ENCODE data around the gene SLC19A1.

The SLC19A1 gene

DNA sequence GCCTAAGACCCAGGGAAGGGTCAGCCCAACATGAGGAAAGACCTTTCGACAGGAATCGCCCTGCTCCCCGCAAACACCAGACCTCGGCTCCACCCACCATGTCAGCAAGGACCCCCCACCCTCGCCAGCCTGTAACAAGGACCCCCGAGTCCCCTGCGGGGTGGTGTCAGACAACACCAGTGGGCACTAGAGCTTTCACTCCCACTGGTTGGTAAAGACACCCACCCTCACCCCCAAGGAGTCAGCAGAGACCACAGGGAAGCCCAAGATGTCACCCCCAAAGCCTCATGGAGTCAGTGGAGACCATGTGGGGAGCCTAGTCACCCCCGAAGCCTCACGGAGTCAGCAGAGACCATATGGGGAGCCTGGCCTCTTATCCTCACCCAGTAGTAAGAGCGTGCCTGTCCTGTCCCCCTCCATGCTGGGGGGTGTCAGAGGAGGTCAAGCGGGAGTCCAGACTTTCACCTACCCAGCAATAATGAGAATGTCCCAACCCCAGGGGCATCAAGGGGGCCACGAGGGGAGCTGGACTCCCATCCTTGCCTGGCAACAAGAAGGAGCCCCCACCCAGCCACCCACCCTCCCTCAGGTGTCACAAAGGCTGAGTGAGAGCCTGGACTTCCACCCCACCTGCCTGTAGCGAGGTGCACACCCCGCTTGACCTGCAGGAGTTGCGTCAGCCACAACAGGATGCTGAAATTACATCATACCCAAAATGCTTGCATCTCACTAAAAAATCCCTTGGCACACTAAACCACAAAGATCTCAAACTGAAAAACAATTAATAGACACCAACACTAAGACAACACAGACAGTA is 24.8 kb downstream of the SLC19A1 start:
- no peak for DNase-seq (ENCODE audit: low spot score)

DNA sequence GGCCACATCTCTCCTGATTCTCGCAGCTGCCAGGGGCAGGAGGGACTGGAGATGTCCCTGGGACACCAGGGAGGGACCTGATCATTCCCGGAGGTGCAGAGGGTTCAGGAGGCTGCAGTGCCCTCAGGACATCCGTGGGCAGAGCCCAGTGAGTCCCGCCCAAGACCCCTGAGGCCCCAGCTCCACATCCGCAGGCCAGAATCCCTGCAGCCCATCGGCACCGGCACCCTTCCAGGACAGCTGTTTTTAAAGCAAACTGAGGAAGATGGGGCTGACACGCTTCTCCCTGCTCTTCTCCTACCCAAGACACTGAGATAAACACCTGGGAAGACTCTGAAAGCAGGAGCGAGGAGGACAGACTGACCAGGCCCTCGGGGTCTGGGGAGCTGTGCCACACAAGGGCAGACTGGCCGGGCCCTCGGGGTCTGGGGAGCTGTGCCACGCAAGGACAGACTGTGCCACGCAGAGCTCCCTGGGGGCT is 25.5 kb downstream of the SLC19A1 start:
- DNase-seq (ENCODE audit: low spot score): no peak

DNA sequence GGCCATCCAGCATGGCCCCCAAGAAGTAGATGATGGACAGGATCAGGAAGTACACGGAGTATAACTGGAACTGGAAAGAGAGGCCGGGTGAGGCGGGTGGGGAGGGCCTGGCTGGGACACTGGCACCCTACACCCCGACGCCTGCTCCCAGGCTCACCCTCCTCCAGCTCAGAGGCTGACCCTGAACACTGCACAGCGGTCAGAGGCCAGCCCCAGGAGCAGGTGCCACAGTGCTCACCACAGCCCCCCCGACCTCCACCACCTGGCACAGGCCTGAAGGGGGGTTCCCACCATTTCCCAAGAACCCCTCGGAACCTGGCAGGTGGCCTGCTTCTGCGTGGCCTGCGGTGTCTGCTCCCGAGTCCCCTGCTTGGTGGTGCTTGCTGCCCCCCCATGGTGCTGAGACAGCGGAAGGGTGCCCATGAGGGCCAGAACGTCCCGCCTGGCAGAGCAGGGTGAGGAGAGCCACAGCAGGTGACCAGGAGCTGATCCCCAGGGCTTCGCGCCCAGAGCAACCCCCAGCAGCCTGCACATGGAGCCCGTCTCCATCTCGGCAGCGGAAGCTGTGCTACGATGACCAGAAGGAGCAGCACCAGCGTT is 26.1 kb downstream of the SLC19A1 start:
- DNase-seq (ENCODE audit: low spot score): no peak

DNA sequence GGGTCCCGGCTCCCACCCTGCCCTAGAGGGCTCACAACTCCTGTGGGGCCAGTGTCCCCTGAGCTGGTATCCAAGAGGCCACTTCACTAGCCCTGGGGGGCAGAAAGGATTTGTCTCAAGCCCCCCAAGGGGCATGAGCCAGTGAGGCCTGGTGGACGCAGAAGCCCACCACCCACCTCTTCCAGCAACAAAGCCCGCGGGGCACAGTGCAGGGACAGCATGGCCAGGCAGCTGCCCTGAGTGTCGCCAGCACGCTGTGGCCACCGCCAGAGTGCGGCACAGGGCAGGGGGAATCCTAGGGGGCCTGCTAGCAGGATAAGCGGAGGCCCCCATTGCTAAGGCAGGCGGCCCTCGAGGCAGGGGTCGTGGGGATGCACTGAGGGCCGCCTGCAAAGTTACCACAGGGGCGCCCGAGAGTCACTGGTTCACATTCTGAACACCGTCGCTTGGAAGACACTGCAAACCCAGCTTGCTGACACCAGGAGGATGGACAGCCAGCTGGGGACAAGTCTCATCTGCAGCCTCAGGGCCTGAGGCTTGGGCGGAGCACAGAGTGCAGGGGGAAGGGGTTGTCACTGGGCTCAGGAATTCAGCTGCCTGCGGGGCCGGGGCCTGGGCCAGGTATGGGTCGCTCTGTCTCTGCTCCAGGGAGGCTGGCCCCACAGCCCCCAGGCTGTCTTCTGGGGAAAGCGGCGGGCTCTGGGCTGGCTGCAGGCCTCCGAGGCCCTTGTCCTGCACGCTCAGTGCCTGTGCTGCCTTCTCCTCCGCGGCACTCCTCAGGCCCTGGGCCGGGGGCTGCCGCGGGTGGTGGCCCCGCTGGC is 26.8 kb downstream of the SLC19A1 start:
- no peak for DNase-seq (ENCODE audit: low spot score)

DNA sequence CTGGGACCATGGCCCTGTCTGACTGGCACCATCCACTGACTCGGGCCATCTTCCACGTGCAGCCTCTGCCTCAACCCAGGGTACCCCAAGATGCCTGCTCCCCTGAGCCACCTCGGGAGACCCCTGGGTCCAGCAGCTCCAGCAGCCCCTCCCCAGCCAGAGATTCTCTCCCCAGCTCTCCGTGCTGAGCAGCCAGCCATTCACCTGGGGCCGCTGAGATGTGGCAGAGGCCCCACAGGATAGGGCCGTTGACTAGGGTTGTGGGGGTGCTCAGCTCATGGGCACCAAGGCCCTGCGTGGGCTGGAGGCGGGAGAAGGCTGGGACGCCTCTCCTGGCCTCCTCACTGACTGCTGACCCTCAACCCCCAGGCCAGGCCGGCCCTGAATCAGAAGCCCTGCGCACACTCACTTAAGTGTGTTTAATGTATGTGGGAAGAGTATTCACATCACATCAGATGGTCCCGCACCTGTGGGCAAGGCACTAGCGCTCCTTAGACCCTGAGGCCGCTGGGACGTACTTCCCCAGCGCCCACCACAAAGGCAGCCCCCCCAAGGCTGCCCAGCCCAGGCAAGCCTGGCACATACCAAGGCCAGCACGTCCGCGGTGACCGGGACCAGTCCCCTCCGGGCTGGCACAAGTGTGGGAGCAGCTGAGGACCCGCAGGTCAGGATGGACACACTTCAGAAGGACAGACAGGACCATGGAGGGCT is 27.8 kb downstream of the SLC19A1 start:
- DNase-seq (ENCODE audit: low spot score): no peak

DNA sequence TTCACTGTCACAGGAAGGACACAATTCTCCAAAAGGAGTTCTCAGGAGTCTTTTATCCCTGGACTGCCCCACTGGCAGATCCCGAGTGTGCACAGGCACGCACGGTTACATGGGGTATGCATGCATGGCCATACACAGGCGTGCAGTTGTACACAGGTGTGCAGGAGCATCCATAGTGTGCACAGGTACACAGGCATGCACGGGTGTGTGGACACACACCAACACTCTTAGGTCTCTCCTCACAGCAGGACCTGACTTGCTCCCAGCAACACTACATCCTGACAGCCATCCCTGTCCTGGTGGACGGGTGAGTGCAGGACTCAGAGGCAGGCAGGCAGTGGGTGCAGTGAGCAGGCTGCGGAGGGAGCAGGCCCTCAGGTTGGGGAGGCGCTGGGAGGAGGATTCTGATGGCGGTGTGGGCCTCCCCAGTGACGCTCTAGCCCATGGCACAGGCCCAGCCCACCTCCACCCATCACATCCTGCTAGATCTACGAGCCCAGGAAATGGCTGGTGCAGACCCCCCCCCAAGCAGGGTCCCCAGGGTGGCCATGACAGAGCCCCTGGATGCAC is 28.4 kb downstream of the SLC19A1 start:
- no peak for DNase-seq (ENCODE audit: low spot score)

DNA sequence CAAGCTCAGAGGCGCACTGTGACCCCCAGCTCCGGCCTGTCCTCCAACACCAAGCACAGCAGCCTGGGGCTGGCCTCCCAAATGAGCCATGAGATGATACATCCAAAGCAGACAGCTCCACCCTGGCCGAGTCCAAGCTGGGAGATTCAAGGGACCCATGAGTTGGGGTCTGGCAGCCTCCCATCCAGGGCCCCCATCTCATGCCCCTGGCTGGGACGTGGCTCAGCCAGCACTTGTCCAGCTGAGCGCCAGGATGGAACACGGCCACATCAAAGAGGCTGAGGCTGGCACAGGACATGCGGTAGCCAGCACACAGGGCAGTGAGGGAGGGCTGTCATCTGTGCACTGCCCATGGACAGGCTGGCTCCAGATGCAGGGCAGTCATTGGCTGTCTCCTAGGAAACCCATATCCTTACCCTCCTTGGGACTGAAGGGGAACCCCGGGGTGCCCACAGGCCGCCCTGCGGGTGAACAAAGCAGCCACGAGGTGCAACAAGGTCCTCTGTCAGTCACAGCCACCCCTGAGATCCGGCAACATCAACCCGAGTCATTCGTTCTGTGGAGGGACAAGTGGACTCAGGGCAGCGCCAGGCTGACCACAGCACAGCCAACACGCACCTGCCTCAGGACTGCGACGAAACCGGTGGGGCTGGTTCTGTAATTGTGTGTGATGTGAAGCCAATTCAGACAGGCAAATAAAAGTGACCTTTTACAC is 29.1 kb downstream of the SLC19A1 start:
- no peak for DNase-seq (ENCODE audit: low spot score)

DNA sequence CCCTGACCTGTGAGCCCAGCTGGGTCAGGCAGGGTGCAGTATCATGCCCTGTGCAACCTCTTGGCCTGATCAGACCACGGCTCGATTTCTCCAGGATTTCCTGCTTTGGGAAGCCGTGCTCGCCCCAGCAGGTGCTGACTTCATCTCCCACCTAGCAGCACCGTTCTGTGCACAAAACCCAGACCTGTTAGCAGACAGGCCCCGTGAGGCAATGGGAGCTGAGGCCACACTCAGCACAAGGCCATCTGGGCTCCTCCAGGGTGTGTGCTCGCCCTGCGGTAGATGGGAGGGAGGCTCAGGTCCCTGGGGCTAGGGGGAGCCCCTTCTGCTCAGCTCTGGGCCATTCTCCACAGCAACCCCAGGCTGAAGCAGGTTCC is 29.6 kb downstream of the SLC19A1 start:
- no peak for DNase-seq (ENCODE audit: low spot score)

DNA sequence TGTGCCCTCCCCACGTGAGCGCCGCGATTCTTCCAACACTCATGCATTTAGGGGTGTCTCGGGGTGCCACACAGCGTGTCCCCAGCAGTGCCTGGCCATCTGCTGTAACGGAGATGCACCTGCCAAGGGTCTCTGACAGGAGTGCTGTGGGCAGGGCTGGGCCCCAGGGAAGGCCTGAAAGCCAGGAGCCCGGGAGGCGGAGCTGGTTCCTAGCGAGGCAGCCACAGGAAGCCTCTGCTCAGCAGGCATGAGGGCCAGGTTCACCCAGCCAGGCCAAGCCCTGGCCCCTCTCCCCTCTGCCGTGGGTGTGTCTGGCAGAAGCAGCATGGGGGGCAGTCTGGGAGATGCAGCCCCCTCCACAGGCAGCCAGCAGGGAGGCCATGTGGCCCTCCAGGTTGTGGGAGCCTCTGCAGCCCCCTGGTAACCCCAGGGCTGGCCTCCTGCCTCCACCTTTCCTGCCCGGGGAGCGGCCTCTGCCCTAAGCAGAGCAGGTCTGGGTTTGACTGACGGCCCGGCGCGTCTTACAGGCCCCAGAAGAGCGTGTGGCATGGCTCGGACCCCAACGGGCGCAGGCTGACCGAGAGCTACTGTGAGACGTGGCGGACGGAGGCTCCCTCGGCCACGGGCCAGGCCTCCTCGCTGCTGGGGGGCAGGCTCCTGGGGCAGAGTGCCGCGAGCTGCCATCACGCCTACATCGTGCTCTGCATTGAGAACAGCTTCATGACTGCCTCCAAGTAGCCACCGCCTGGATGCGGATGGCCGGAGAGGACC is 30.4 kb downstream of the SLC19A1 start:
- no peak for DNase-seq (ENCODE audit: low spot score)

DNA sequence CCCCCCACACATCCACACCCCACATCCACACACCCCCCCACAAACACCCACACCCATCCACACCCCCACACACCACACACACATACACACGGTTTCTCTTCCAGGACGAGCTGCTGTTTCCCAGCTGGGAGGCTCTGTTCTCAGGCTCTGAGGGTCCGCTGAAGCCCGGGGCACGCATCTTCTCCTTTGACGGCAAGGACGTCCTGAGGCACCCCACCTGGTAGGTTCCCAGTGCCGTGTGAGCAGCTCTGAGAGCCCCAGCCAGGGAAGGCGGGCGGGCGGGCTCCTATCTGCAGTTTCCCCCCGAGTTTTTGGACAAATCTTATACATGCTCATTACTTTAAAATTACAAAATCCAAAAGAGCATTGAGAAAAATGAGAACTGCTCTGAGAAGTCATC is 31.2 kb downstream of the SLC19A1 start:
- DNase-seq (ENCODE audit: low spot score): no peak

DNA sequence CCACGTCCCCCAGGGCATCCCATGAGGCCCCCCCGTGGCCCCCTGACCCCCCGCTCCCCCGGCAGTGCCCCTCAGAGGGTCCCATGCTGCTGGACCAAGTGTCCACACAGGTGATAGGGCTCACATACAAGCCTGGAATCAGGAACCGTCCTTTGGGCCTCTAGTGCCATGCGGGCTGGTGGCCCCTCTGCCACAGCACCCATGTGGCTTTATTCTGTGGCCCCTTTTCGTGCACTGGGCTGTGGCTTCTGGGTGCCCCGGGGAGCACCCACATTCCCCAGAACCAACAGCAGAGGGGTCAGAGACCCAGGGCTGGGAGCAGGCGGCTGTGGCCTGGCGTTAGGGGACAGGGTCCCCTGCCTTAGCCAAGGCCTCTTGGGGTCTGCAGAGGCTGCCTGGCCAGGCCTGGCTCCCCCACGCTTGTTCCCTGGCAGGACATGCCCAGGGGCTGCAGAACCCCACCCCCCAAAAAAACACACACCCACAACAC is 31.7 kb downstream of the SLC19A1 start:
- no peak for DNase-seq (ENCODE audit: low spot score)

DNA sequence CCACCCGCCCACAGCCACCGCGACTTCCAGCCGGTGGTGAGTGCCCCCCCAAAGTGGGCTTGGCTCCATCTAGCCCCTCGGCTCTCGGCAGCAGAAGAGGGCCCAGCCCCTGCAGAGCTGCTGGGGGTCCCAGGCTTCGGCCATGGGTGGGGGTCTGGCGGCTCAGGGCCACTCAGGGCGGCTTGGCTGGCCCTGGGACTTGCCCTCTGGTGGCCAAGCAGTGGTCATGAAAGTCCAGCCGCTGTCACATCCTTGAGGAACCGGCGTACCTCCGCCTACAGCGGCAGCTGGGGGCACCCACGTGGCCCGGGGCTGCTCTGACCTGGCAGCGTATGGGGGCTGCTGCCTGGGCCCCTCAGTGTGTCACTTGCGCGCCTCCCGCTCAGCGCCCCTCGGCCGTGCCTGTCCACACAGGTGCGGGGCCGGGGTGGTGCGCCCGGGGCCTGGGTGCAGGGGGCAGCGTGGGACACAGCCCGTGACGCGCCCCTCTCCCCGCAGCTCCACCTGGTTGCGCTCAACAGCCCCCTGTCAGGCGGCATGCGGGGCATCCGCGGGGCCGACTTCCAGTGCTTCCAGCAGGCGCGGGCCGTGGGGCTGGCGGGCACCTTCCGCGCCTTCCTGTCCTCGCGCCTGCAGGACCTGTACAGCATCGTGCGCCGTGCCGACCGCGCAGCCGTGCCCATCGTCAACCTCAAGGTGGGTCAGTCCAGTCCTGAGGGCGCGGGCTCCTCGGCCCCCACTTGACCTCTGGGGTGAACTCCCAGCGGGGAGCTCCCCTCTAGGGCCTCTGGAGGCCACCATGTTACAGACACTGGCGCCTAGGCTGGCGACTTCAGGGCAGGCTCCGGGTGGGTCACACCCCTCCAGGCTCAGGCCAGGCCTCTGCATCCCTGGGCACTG is 32.4 kb downstream of the SLC19A1 start:
- DNase-seq (ENCODE audit: low spot score): no peak

DNA sequence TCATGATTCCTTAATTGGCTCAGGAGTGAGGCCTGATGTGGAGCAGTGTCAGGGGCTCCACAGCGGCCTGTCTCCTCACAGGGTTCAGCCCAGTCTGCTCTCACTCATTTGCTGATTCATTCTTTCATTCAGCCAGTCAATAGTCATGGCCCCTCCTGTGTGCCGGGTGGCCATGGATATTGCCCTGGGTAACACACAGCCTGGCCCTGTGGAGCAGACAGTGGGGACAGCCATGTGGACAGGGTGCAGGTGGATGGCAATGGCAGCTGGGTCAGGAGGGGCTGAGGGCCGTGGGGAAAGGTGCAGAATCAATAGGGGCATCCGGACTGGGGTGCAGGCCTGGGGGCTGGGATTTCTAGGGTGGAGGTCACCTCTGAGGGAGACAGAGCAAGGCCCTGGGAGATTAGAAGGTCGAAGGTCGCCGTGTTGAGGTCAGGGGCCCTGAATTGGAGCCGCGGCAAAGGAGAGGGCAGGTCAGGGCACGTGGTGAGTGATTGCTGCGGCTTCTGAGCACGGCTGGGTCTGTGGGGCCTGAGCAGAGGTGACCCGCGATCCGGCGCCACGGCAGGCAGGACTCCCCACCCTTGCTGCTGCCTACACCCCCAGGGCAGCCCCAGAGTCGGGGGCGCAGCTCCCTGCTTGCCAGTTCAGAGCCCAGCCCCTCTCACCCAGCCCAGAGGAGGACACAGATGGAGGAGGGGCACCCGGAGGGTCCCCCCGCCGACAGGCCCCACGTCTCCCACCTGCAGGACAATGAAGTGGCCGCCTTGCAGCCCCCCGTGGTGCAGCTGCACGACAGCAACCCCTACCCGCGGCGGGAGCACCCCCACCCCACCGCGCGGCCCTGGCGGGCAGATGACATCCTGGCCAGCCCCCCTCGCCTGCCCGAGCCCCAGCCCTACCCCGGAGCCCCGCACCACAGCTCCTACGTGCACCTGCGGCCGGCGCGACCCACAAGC is 33.4 kb downstream of the SLC19A1 start:
- DNase-seq (ENCODE audit: low spot score): peak; percentile 62

DNA sequence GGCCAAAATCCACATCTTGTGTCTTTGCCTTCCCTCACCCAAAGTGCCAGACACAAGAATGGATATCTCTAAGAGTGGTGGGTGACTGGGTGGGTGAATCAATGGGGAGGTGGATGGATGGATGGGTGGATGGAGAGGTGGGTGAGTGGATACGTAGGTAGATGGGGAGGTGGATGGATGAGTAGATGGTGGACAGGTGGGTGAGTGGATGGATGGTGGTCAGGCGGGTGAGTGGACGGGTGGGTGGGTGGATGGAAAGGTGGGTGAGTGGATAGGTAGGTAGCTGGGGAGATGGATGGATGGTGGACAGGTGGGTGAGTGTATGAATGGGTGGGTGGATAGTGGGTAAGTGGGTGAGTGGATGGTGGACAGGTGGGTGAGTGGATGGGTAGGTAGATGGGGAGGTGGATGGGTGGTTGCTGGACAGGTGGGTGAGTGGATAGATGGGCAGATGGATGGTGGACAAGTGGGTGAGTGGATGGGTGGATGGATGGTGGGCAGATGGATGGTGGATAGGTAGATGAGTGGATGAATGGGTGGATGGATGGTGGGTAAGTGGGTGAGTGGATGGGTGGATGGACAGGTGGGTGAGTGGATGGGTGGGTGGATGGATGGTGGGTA is 34.2 kb downstream of the SLC19A1 start:
- no peak for DNase-seq (ENCODE audit: low spot score)

DNA sequence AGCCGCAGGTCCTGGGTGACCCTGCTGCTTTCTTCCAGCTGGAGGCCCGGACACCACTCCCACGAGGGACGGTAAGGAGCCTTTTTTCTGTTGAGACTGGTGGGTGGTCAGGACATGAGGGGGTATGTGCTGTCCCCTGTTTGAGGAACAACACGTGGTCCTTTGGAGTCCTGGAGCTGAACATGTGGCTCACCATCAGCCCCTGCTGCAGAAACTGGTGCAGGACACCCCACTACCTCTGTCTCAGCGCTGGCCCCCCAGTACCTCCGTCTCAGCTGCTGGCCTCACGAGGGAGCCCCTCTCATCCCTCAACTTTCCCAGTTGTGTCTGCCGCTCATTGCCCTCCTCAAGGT is 34.7 kb downstream of the SLC19A1 start:
- DNase-seq (ENCODE audit: low spot score): no peak

DNA sequence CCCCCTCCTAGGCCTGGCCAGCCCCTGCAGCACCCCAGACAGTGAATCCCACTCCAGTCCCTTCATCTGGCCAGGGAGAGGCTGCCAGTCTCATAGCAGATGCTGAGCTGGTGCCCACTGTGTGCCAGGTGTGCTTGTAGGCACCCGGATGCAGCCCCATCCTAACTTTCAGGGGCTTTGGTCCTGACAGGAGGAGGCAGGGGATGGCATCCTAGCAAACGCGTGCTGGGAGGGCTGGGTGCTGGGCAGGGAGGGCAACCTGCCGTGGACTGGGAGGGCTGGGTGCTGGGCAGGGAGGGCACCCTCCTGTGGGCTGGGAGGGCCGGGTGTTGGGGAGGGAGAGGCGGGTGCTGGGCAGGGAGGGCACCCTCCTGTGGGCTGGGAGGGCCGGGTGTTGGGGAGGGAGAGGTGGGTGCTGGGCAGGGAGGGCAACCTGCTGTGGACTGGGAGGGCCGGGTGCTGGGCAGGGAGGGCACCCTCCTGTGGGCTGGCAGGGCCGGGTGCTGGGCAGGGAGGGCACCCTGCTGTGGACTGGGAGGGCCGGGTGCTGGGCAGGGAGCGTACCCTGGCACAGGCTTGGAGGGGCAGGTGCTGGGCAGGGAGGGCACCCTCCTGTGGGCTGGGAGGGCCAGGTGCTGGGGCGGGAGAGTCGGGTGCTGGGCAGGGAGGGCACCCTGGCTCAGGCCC is 35.3 kb downstream of the SLC19A1 start:
- no peak for DNase-seq (ENCODE audit: low spot score)

DNA sequence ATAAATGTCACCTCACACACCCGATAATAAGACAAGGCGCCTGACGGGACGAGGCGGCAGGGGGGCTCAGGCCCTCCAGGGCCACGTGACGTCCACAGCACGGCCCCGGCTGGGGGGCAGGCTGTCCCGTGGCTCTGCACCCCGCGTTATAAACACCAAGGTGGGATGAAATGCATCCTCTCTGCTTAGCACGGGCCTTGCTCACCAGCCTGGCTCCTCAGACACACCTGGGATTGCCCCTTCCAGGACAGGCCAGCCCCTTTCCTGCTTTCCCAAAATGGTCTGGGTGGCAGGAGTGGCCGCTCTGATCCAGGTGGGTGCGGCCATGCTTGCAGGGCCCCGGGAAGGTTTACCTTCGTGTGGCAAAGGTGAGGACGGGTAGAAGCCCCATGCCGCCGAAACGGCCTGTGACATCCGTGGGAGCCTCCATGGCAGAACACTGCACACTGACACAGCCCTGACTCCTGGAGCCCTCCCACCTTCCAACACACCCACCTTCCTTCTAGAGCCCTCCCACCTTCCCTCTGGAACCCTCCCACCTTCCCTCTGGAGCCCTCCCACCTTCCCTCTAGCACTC is 35.9 kb downstream of the SLC19A1 start:
- no peak for DNase-seq (ENCODE audit: low spot score)
